Astrocyte (in vitro differentiated cells and primary cell): Measurements from ENCODE around the gene PET117. TPM values are rescaled to one million over a fixed set of nuclear protein-coding genes. Genes with fewer than 3 reads are reported as not detected.
"Not testable (repeated sequence)": the region's sequence is repeated elsewhere in the genome, so short reads cannot be mapped to it uniquely, and the experiment has no call there.

ENCODE experiments used
- DNase-seq: peaks from one replicate; pipeline ENCODE4 v3.0.0-alpha.2; 2010; ENCODE audit warnings: low read depth
- FAIRE-seq: peaks from 2 replicates; lab custom pipeline; 2011; peaks lifted over from hg19 to GRCh38; lab: Jason Lieb, UNC
- H2AFZ ChIP-seq: 2 replicates; pipeline ENCODE4 v1.6.0; 2012; ENCODE audit warnings: low read depth, low read length, inconsistent platforms
- H3K27ac ChIP-seq: 2 replicates; pipeline ENCODE4 v1.5.1; 2011; ENCODE audit warnings: low read depth, low read length, inconsistent platforms
- H3K27me3 ChIP-seq: 2 replicates; pipeline ENCODE4 v1.6.0; 2011; ENCODE audit warnings: low read length, inconsistent platforms; ENCODE audit not compliant: insufficient read depth
- H3K36me3 ChIP-seq: 2 replicates; pipeline ENCODE4 v1.5.1; 2011; ENCODE audit warnings: low read length, inconsistent platforms; ENCODE audit not compliant: insufficient read depth
- H3K4me1 ChIP-seq: 2 replicates; pipeline ENCODE4 v1.5.1; 2011; ENCODE audit warnings: low read length, inconsistent platforms; ENCODE audit not compliant: insufficient read depth
- H3K4me2 ChIP-seq: 2 replicates; pipeline ENCODE4 v1.6.0; 2012; ENCODE audit warnings: low read length, inconsistent platforms
- H3K4me3 ChIP-seq: 2 replicates; pipeline ENCODE4 v1.5.1; 2011; ENCODE audit warnings: low read depth, mild to moderate bottlenecking, low read length, inconsistent platforms; ENCODE audit not compliant: insufficient read depth
- H3K79me2 ChIP-seq: 2 replicates; pipeline ENCODE4 v1.6.0; 2012; ENCODE audit warnings: mild to moderate bottlenecking, low read length, inconsistent platforms; ENCODE audit not compliant: insufficient read depth
- H3K9ac ChIP-seq: 2 replicates; pipeline ENCODE4 v1.6.0; 2012; ENCODE audit warnings: mild to moderate bottlenecking, low read length, inconsistent platforms
- H3K9me3 ChIP-seq: 2 replicates; pipeline ENCODE4 v1.5.1; 2012; ENCODE audit warnings: low read depth, mild to moderate bottlenecking, low read length, inconsistent platforms; ENCODE audit not compliant: insufficient read depth
- H4K20me1 ChIP-seq: 2 replicates; pipeline ENCODE4 v1.6.0; 2012; ENCODE audit warnings: low read length, inconsistent platforms; ENCODE audit not compliant: insufficient read depth
- H3K27ac Mint-ChIP-seq: one replicate; pipeline ENCODE4 v1.8.0; 2021; ENCODE audit warnings: mild to moderate bottlenecking, mixed read lengths; ENCODE audit not compliant: unreplicated experiment
- H3K27me3 Mint-ChIP-seq: one replicate; pipeline ENCODE4 v1.8.0; 2021; ENCODE audit warnings: low read depth, mixed read lengths; ENCODE audit not compliant: unreplicated experiment
- H3K36me3 Mint-ChIP-seq: one replicate; pipeline ENCODE4 v1.8.0; 2021; ENCODE audit warnings: low read depth, mixed read lengths; ENCODE audit not compliant: unreplicated experiment
- H3K4me1 Mint-ChIP-seq: one replicate; pipeline ENCODE4 v1.8.0; 2021; ENCODE audit warnings: low read depth, mixed read lengths; ENCODE audit not compliant: unreplicated experiment
- H3K4me3 Mint-ChIP-seq: one replicate; pipeline ENCODE4 v1.8.0; 2021; ENCODE audit warnings: mild to moderate bottlenecking, moderate library complexity, mixed read lengths; ENCODE audit not compliant: unreplicated experiment
- H3K9me3 Mint-ChIP-seq: one replicate; pipeline ENCODE4 v1.8.0; 2021; ENCODE audit warnings: mild to moderate bottlenecking, mixed read lengths; ENCODE audit not compliant: unreplicated experiment
- CTCF ChIP-seq: IDR thresholded peaks from 2 replicates; pipeline ENCODE4 v1.5.1; 2011; ENCODE audit warnings: low read depth, mild to moderate bottlenecking, inconsistent platforms, low read length, moderate library complexity; ENCODE audit not compliant: insufficient read depth
- EZH2 ChIP-seq: IDR thresholded peaks from 2 replicates; pipeline ENCODE4 v1.6.1; 2012; ENCODE audit warnings: mild to moderate bottlenecking, low read length, inconsistent platforms; ENCODE audit not compliant: insufficient read depth
- total RNA-seq: library from RNA; stranded (reverse); gene quantifications from 2 replicates; pipeline ENCODE4 v1.2.1, GENCODE V29; 2021

The PET117 gene
- total RNA-seq, 1 donor from 2014 or later: 10.7 TPM

DNA sequence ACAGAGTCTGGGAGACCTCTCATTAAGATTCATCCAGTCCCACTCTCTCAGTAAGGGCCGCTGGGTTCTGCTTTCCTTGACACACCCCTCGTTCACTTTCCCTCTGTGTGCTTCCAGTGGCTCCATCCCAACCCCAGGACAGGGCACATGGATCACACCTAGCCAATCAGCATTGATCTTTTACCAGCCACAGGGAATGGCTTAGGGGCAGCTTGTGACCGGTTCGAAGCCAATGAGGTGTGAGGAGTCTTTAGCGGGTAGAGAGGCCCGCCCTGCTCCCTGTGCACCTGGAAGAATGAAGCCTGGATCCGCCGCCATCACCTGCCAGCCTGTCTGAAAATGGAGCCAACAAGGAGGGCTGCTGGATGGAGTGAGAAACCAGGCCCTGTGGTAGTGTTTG, 44.8 kb upstream of the PET117 start:
- Mint-ChIP-seq H3K9me3 (no peaks in the 10 kb centered on the region), H3K36me3 (no peaks in the 10 kb centered on the region), H3K27me3 (peaks cover 16% of the 10 kb centered on the region), H3K4me3 (no peak overlapping the region), H3K4me1 (peaks cover 5% of the 10 kb centered on the region), H3K27ac (no peak overlapping the region)
- Histone ChIP-seq H3K4me2 (no peak overlapping the region), H3K9me3 (no peaks in the 10 kb centered on the region), H2AFZ (no peak overlapping the region), H3K36me3 (no peaks in the 10 kb centered on the region), H3K4me3 (no peak overlapping the region), H3K79me2 (no peaks in the 10 kb centered on the region), H3K27ac (no peak overlapping the region), H4K20me1 (no peaks in the 10 kb centered on the region), H3K9ac (no peak overlapping the region), H3K4me1 (no peaks in the 10 kb centered on the region), H3K27me3 (no peaks in the 10 kb centered on the region)
- TF ChIP-seq EZH2 (no peak), CTCF (no peak)
- DNase-seq (no peak), FAIRE-seq (no peak)

DNA sequence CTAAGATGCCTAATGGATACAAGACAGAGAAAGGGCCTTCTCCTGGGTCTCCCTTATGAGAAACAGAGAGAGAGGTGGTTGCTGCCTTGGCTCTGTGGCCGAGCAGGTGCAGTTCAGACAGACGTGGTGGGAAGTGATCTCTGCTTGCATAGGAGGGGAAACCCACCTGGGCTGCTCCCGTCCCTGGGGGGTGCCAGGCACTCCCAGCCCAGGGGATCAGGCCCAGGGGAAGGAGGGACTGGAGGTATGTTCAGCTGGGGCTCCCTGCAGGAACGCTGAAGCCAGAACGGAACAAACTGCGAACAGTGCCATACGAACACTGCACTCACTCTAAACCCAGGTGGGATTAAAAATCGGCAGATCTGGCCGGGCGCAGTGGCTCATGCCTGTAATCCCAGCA, 44.3 kb upstream of the PET117 start:
- H2AFZ ChIP-seq: no peak overlapping the region
- Mint-ChIP-seq H3K36me3 (no peaks in the 10 kb centered on the region), H3K4me1 (peaks cover 5% of the 10 kb centered on the region), H3K27ac (no peak overlapping the region), H3K4me3 (no peak overlapping the region), H3K27me3 (peaks cover 16% of the 10 kb centered on the region), H3K9me3 (no peaks in the 10 kb centered on the region)
- TF ChIP-seq EZH2 (no peak), CTCF (no peak)
- no peaks in the 10 kb centered on the region for H4K20me1 ChIP-seq
- H3K9me3 ChIP-seq: no peaks in the 10 kb centered on the region
- H3K4me3 ChIP-seq: no peak overlapping the region
- H3K4me2 ChIP-seq: no peak overlapping the region
- no peaks in the 10 kb centered on the region for H3K36me3 ChIP-seq
- no peaks in the 10 kb centered on the region for H3K27me3 ChIP-seq
- H3K9ac ChIP-seq: no peak overlapping the region
- no peaks in the 10 kb centered on the region for H3K4me1 ChIP-seq
- FAIRE-seq: no peak
- DNase-seq: no peak
- H3K27ac ChIP-seq: no peak overlapping the region
- no peaks in the 10 kb centered on the region for H3K79me2 ChIP-seq

DNA sequence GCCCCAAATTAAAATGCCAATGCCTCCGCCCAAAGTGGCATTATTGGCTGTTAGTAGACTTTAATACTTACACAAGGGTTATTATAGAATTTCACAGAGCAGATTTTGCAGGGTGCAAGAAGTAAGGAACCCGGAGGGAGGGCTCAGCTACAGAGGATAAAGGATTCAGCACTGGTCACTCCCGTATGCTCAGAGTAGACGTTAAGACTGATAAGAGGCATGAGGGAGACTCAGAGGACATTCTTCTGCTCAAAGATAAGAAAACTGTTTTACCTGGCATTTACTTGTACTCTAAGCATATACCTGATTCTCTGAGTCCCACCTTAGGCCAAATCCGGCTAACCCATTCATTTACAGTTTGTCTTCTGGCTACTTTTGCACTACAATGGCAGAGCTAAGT, 43.5 kb upstream of the PET117 start:
- no peaks in the 10 kb centered on the region for H3K36me3 Mint-ChIP-seq
- no peak for FAIRE-seq
- TF ChIP-seq CTCF (no peak), EZH2 (no peak)

DNA sequence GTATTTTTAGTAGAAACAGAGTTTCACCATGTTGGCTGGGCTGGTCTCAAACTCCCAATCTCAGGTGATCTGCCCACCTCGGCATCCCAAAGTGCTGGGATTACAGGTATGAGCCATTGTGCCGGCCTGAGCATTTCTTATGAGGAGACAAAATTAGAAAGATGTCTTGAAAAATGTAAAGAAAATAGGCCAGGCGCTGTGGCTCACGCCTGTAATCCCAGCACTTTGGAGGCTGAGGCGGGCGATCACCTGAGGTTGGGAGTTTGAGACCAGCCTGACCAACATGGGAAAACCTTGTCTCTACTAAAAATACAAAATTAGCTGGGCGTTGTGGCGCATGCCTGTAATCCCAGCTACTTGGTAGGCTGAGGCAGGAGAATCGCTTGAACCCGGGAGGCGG, 37.1 kb upstream of the PET117 start:
- FAIRE-seq, H3K9me3 Mint-ChIP-seq, H3K27ac ChIP-seq, H3K4me3 ChIP-seq, H4K20me1 ChIP-seq, H3K4me3 Mint-ChIP-seq, DNase-seq, H3K27ac Mint-ChIP-seq, H3K79me2 ChIP-seq, H3K4me1 ChIP-seq, H3K9me3 ChIP-seq, H3K9ac ChIP-seq, H2AFZ ChIP-seq, H3K36me3 ChIP-seq, H3K36me3 Mint-ChIP-seq, H3K4me2 ChIP-seq, H3K4me1 Mint-ChIP-seq, H3K27me3 ChIP-seq: not testable (repeated sequence)
- peaks cover 12% of the 10 kb centered on the region for H3K27me3 Mint-ChIP-seq

More for the DNA sequence above, 43.5 kb upstream of the PET117 start:
- H3K4me1 ChIP-seq: no peaks in the 10 kb centered on the region
- H3K9ac ChIP-seq: no peak overlapping the region
- H3K9me3 ChIP-seq: no peaks in the 10 kb centered on the region
- DNase-seq: no peak
- no peak overlapping the region for H3K4me3 ChIP-seq
- peaks cover 16% of the 10 kb centered on the region for H3K27me3 Mint-ChIP-seq
- no peak overlapping the region for H3K4me3 Mint-ChIP-seq
- no peak overlapping the region for H2AFZ ChIP-seq
- no peaks in the 10 kb centered on the region for H4K20me1 ChIP-seq
- no peak overlapping the region for H3K4me2 ChIP-seq
- no peaks in the 10 kb centered on the region for H3K27me3 ChIP-seq
- H3K9me3 Mint-ChIP-seq: no peaks in the 10 kb centered on the region
- H3K79me2 ChIP-seq: no peaks in the 10 kb centered on the region
- H3K27ac ChIP-seq: no peak overlapping the region
- H3K27ac Mint-ChIP-seq: no peak overlapping the region
- peaks cover 5% of the 10 kb centered on the region for H3K4me1 Mint-ChIP-seq
- no peaks in the 10 kb centered on the region for H3K36me3 ChIP-seq
